DMS53 (cell line): ENCODE measurements around the gene ZNF778.

Source experiments
- DNase-seq: peaks from one replicate; lab custom pipeline; 2025; lab: John Stamatoyannopoulos, UW

The ZNF778 gene

DNA sequence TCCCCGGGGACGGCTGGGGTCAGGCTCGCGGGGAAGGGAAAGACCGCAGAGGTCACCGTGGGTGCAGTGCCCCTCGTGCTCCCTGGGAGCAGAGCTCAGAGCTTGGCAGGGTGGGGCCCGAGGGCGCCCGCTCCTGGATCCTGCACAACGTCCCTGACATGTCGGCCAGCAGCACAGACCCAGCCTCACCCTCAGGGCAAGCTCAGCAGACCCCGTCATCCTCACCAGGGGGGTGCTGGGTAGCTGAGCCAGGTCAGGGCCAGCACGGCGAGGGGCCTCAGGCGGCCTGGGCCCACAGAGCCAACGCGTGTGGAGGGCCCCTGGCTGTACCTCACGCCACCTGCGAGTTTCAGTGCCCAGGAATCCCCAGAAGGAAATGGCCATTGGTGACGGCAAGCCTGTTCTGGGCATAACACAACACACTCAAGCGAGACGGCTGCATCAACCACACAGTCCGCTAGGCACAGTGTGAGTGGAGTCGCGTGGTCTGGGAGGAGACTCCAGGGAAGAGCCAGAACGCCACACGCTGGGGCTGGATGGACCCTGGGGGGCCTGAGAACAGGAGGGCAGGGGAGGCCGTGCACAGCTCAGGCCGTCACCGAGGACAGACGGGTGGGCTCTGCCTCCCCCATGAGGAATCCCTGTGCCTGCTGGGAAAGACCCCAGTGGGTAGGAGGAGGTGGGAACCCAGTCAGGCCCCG is 60.3 kb downstream of the ZNF778 start:
- DNase-seq, result no peak

- DNase-seq, result no peak
Observed at GRCh38 chr16:89278441-89279240, 61.1 kb downstream of the ZNF778 start.

DNA sequence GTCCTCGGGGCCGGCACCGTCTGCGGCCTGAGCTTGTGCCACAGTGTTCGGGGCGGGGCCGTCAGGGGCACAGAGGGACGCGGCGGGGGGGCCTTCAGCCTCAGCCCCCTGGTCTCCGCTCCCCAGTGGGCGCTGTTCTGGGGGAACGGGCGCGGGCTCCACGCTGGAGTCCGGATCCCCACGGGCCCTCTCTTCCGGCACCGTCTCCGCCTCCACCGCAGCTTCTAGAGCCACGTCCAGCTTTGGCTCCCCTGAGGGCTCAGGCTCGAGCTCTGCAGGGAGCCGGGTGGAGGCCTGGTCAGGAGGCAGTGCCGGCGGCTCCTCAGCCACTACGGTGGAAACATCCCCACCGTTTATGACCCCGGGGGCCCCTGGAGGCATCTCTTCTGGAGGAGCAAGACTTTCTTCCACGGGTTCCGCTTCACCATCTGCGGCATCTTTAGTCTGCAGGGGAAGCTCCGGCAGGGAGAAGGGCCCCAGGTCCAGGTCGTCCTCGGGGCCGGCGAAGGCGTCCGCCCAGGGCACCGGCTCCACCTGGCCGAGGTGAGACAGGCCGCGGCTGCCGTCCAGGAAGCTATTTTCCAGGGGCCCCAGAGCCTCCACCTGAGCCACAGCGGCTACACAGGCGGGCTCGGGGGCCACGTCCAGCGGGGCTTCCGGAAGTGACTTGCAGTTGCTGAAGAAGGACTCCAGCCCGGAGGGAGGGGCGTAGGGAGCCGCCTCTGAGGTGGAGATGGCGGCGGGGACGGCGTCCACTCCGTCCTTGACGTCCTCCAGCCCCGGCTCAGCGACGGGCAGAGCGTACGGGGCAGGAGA is 62.4 kb downstream of the ZNF778 start:
- no peak for DNase-seq

GRCh38 chr16:89280546-89281188 is 63.2 kb downstream of the ZNF778 start:
- no peak for DNase-seq

DNA sequence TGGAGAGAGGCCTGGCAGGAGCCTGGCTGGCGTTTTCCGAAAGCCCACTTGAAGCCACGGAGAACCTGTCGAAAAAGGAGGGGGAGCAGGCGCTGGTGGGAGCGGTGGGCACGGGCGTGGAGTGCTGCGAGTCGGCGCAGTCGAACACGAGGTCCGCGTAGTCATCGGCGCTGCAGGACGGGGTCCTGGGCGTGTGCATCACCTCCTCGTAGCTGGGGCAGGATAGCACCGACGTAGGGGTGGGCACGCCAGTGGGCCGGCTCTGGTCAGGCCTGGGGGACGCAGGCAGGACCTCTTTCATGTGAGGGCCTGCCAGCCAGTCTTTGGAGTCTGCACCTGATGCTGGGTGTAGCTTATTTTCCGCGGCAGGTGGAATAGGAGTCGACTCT is 63.7 kb downstream of the ZNF778 start:
- DNase-seq, result no peak

DNA sequence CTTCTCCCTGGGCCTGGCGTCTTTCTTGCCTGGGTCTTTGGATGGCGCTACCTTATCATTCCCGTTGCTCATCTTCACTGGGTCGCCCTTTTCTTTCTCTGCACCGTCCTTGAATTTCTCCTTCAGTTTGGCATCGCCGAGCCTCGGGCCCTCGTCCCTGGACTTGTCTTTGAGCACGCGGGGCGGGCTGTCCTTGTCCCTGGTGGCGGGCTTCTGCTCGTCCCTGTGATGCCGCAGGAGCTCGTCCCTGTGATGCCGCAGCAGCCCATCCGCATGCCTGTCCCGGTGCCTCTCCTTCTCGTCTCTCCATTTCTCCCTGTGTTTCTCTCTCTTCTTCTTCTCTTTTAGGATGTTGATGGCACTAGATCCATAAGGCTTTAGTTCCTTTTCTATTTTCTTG is 64.3 kb downstream of the ZNF778 start:
- DNase-seq, result no peak

DNA sequence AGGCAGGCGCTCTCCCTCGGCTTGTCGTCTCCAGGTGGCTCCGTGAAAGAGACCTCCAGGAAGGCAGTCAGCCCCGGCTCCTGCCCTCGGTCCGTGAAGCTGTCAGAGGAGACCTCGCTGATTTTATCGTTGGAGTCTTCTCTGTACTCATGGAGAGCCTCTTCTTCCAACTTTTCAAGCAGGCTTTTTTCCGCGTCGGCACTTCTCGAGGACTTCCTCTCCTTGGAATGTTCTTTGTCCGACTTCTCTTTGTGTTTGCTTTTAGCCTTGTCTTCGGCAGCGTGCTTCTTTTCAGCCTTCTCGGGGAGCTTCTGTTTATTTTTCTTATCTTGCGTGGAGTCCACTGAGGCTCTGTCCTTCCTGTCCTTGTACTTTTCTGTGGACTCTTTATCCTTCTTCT is 65.0 kb downstream of the ZNF778 start:
- no peak for DNase-seq

DNA sequence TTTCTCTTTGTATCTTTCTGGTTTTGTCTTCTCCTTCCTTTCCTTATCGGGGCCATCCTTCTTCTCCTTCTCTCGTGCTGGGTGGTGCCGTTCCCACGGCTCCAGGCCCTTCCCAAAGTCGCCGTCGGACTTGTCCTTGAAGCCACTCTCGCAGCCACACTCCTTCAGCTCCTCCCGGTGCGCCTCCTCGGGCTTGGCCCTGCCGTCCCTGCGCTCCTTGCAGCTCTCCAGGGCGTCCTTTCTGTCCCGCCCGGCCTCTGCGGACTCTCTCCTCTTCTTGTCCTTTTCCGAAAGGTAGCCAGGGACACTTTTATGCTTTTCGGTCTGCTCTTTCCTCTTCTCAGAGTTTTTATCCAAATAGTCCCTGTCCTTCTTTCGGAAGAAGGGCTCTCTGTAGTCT is 65.9 kb downstream of the ZNF778 start:
- no peak for DNase-seq

DNA sequence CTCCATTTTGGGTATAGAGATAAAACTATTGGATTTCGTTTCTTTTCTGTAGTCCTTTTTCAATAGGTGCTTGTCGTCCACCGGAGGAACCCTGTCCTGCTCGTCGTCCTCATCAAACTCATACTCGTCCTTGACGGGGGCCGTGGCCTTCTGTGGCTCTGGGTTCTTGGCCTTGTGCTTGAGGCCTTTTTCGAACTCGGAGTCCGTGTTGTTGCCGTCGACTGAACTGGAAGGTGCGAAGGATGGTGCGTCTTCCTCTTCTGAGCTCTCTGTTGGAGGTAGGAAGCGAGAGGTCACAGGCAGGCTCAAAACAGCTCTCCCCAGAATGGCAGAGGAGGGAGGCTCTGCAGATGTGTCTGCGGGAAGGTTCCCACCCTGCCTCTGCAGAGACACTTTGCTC is 67.9 kb downstream of the ZNF778 start:
- no peak for DNase-seq

- no peak for DNase-seq
Observed at GRCh38 chr16:89286096-89286495, 68.6 kb downstream of the ZNF778 start.
